ENCODE results near the gene NAA30.

The NAA30 gene

GRCh38 chr14:57400556-57401494, 10.4 kb downstream of the NAA30 start:
- no peak for DNase-seq

DNA sequence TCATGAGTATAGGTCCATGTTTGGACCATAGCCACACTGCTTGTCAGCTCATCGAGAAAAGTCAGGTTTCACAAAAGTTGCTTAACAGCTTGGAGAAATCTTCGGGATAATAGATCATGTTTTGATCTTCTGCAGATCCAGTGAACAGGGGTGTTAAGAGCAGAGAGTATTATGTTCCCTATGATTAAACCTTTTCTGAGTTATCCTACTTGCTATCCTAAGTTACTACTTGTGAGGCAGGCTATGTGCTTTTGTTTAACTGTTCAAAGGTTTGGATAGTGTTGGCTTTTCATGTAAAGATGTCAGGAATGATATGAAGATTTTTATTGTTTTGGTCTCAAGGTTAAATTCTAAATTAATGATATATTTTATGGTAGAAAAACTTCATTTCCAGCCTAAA, 11.1 kb downstream of the NAA30 start:
- DNase-seq, result no peak

- no peak for DNase-seq
These were observed 11.9 kb downstream of the NAA30 start for GRCh38 chr14:57402173-57402852.

DNA sequence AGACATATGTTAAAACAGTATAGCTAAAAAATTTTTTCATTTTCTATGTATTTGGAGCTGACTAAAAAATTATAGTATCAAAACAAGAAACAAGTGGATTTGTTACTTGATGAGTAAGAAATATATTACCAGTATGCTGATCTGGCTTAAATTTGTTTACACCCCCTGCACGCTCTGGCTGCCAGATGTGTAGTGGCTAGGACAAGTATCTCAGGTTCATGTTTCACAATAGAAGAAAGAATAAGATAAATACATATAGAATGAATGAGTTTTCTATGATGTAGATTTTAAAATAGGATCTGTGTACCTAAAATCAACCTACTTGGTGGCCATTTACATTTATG, 13.1 kb downstream of the NAA30 start:
- DNase-seq, result no peak

GRCh38 chr14:57405562-57405961, 15.2 kb downstream of the NAA30 start:
- no peak for DNase-seq

DNA sequence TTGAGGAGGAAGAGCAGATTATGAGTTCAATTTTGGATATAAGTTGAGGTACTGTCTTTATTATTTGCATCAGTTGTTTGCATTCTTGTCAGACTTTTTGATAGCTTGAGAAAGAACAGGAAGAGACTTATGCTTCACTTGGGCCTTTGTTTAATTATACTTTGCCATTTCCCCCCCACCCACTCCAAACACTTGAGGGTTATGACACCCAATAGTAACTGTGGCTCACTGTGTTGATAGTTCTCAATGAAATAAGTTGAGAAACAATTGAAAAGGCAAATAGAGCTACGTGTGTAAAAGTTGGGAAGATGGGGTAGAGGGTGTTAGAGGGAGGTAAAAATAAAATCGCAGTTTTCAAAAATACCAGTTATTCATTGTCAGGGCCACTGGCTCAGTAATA, 17.7 kb downstream of the NAA30 start:
- no peak for DNase-seq

DNA sequence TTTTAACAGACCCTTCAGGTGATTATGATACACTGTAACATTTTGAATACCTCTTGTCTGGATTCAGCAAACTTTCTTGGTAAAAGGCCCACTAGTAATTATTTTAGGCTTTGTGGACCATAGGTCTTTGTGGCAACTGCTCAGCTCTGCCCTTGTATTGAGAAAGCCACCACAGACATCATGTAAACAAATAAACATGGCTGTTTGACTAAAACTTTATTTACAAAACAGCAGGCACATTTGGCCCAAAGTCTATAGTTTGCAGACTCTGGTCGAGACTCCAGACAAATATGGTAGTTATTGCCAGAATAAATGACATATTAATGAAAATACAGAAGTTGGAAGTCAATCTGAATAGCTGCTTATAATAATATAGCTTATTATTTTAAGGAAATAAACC, 18.2 kb downstream of the NAA30 start:
- no peak for DNase-seq

GRCh38 chr14:57412341-57412740, 22.0 kb downstream of the NAA30 start:
- no peak for DNase-seq

DNA sequence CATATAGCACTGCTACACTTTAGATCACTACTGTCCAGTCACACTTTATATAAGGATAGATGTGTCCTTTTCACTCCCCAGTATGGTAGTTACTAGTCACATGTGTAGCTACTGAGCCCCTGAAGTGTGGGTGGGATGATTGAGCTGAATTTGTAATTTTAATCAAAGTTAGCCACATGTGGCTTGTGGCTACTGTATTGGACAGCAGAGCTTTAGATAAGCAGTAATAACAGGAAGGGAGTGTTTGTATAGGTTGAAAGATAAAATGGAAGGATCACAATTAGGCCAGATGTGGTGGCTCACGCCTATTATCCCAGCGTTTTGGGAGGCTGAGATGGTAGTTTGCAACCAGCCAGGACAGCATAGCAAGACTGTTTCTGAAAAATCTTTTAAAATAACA, 23.5 kb downstream of the NAA30 start:
- peak; percentile 72 for DNase-seq

GRCh38 chr14:57417228-57417627, 26.8 kb downstream of the NAA30 start:
- no peak for DNase-seq

- no peak for DNase-seq
These were observed 28.6 kb downstream of the NAA30 start for GRCh38 chr14:57418999-57419398.

- no peak for DNase-seq
These were observed 29.6 kb downstream of the NAA30 start for GRCh38 chr14:57420033-57420432.

- DNase-seq, result no peak
These were observed 30.6 kb downstream of the NAA30 start for GRCh38 chr14:57420986-57421385.

DNA sequence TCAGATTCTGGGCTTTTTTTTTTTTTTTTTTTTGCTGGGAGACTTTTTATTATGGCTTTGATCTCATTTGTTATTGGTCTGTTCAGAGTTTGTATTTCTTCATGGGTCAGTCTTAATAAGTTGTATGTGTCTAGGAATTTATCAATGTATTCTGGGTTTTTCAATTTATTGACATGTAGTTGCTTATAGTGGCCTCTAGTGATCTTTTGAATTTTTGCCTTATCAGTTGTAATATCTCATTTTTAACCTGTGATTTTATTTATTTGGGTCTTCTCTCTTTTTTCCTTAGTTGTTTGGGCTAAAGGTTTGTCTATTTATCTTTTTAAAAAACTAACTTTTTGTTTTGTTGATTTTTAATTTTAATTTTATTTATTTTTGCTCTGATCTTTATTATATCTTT, 45.5 kb downstream of the NAA30 start:
- no peak for DNase-seq

DNA sequence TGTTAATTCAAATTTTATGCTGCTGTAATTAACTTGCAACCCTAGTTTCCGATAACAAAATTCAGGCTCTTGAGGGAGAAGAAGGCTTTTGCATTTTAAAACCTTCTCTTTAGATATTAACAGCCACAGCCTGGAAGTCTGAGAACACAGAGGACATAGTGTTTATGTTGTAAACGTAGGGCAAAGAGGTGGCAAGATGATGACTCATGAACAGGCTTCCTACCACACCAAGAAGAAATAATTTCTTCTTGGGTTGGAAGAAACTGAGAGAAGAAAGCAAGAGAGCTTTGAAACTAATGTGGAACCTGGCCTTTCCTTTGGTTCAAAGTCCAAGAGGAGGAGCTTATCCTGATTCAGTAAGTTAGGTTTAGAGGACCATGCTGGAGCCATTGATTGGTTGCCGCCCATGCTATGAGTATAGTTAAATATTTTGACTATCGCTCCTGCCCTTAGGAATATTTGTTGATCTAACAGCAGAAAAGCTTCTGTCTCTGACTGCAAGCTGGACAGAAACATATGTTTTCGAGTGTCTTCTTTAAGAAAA, 71.5 kb downstream of the NAA30 start:
- no peak for DNase-seq

GRCh38 chr14:57462551-57462950, 72.2 kb downstream of the NAA30 start:
- DNase-seq, result no peak

GRCh38 chr14:57464008-57464730, 73.8 kb downstream of the NAA30 start:
- DNase-seq, result no peak
